Body of pancreas (tissue), 4 donors: ENCODE data around the gene PHTF2. TPM values are rescaled to one million over a fixed set of nuclear protein-coding genes. Genes with fewer than 3 reads are reported as not detected.
A peak's percentile ranks its signal among the peaks of the same experiment; 100 is the strongest.

ENCODE experiments used
- ATAC-seq: fragments of 150-250 bp; one replicate; pipeline ENCODE4 v1.9.1; 2016
- DNase-seq, 4 donors: peaks; one replicate each; pipeline ENCODE4 v3.0.0-alpha.2; 2019
- H3K27ac ChIP-seq, 4 donors: fragments of 200-600 bp; sonication (generic); 1 replicate in 3 of 4; 2 replicates in 1 of 4; pipeline versions ENCODE4 v1.5.1 to v1.6.1; 2016 to 2019; ENCODE audit warnings: mild to moderate bottlenecking in 1 of 4, mixed read lengths in 1 of 4, moderate library complexity in 1 of 4
- H3K27me3 ChIP-seq, 2 donors: fragments of 200-600 bp; sonication (generic); one replicate each; pipeline ENCODE4 v1.6.0; 2016; ENCODE audit warnings: mild to moderate bottlenecking in 1 of 2
- H3K36me3 ChIP-seq, 2 donors: fragments of 200-600 bp; sonication (generic); replicated peaks in 1 of 2; 2 replicates each; pipeline ENCODE4 v1.5.1; 2016; ENCODE audit warnings: low read depth in 2 of 2; ENCODE audit not compliant: insufficient read depth in 1 of 2
- H3K4me1 ChIP-seq: fragments of 200-600 bp; sonication (generic); one replicate; pipeline ENCODE4 v1.6.0; 2016
- H3K4me3 ChIP-seq, 2 donors: fragments of 200-600 bp; sonication (generic); 1 replicate in 1 of 2; 2 replicates in 1 of 2; pipeline ENCODE4 v1.5.1; 2016 to 2019
- H3K9me3 ChIP-seq, 3 donors: fragments of 200-600 bp; sonication (generic); 1 replicate in 2 of 3; 2 replicates in 1 of 3; pipeline ENCODE4 v1.5.1; 2016
- CTCF ChIP-seq, 7 experiments: fragments of 450-650 bp in 4 of 7; fragments of 200-600 bp in 3 of 7; sonication (generic) in 3 of 7; IDR thresholded peaks; one replicate each; pipeline ENCODE4 v1.5.1; 2016 to 2019; ENCODE audit warnings: antibody characterized with exemption in 7 of 7
- POLR2A ChIP-seq, 3 donors: fragments of 450-650 bp; IDR thresholded peaks; one replicate each; pipeline ENCODE4 v1.6.1; 2016; ENCODE audit warnings: antibody characterized with exemption in 3 of 3, mild to moderate bottlenecking in 2 of 3
- WGBS, 2 donors: methylation state at CpG; one replicate each; pipeline ENCODE4 v1.1.5; 2017; 5-methylcytosine and 5-hydroxymethylcytosine counted together
- intact Hi-C: fragments of 100-400 bp; cut with DNase I; formaldehyde crosslinking; loops from one replicate; pipeline ENCODE4 v1.15.1; 2023
- total RNA-seq, 2 donors: library from RNA; depleted of rRNA; stranded (reverse); fragments of >200 nt; gene quantifications; one replicate each; pipeline ENCODE4 v1.1.0, GENCODE V29; 2016

Gene PHTF2
- total RNA-seq, 2 donors from 2014 or later: 7.9 to 9.6 TPM

DNA sequence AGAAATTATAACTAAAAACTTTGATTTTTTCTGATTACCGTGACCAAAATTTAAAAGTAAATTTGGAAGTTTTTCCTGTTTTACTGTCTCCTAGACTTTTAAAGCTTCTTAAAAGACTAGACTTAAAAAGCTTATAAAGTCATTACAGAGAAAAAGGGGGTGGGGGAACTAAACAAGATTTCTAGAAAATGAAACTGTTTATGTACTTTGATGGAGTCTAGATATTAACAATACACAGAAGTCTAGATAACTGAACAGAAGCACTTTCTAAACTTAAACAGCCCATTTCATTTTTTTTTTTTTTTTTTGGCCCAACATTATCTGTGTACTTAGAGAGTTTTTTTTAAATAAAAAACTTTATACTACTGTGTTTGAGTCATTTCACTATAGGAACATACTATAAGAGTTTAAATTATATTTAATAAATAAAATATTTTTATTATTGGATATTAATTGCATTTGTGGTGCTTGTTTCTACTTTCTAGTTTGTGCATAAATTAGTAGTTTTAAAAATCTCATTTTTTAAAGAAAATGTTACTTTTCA is 98.5 kb downstream of the PHTF2 start:
- ATAC-seq: no peak
- no peak for DNase-seq
- intact Hi-C loops: no loop called here
- Histone ChIP-seq H3K36me3 (no peaks in the 10 kb centered on the region), H3K4me1 (peaks cover 6% of the 10 kb centered on the region), H3K4me3 (no peak overlapping the region), H3K27me3 (no peaks in the 10 kb centered on the region), H3K27ac (no peak overlapping the region), H3K9me3 (no peaks in the 10 kb centered on the region)
- TF ChIP-seq CTCF (IDR thresholded peaks at IDR 0.05): no peak
- no peak for TF ChIP-seq POLR2A (IDR thresholded peaks at IDR 0.05)
- WGBS, 2 donors: 88 to 98% methylated on average over 1 of the region's 1 CpG

DNA sequence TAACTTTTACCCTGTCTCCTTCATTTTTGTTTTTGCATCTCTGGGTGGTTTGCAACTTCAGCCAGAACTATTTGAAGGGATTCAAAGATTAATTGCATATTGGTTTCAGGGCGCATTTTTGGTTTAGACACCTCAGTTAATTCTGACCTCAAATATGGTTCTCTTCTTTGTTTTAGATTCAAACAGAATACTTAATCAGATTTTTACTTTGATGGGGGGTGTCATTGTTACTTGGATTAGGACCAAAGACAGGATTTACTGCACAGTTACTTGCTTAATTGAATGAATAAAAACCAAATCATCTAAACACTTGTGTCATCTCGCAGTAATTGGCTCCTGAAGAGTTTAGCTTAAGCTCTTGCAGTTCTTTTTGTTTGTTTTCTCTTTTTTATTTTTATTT is 100.9 kb downstream of the PHTF2 start:
- ATAC-seq (no peak), DNase-seq (no peak)
- no peak for TF ChIP-seq POLR2A (IDR thresholded peaks at IDR 0.05)
- TF ChIP-seq CTCF (IDR thresholded peaks at IDR 0.05): no peak
- Histone ChIP-seq H3K4me3 (no peak overlapping the region), H3K4me1 (no peaks in the 10 kb centered on the region), H3K27me3 (no peaks in the 10 kb centered on the region), H3K9me3 (no peaks in the 10 kb centered on the region), H3K36me3 (no peaks in the 10 kb centered on the region), H3K27ac (no peak overlapping the region)
- intact Hi-C loops: no loop called here
- WGBS, 2 donors: 98 to 99% methylated on average over 2 of the region's 2 CpGs

DNA sequence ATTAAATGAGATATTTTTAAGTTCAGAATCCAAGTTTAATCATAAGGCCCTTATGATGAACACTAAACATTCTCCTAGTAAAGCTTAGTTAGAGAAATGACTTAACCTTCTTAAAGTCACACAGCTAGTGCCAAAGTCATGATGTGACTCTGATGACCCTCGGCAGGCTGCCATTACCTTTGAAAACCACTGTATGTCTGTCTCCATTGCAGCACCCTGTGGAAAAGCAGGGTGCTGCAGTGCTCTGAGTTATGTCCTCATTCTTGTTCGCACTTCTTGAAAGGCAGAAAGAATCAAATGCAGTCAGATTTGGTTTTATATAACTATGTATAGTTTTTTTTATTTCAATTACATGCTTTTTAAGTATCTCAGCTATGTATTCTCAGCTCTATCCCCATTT is 105.0 kb downstream of the PHTF2 start:
- ATAC-seq (no peak), DNase-seq (peak in 1 of 4 donors; percentile 16)
- Histone ChIP-seq H3K36me3 (no peaks in the 10 kb centered on the region), H3K4me3 (no peak overlapping the region), H3K9me3 (no peaks in the 10 kb centered on the region), H3K27ac (no peak overlapping the region), H3K27me3 (no peaks in the 10 kb centered on the region), H3K4me1 (no peaks in the 10 kb centered on the region)
- WGBS, 2 donors: 89 to 95% methylated on average over 2 of the region's 2 CpGs
- TF ChIP-seq CTCF (IDR thresholded peaks at IDR 0.05) (peak in 1 of 7 experiments; percentile 17), POLR2A (IDR thresholded peaks at IDR 0.05) (no peak)
- intact Hi-C loops: no loop called here

- Histone ChIP-seq H3K36me3 (no peaks in the 10 kb centered on the region), H3K4me1 (no peaks in the 10 kb centered on the region), H3K9me3 (no peaks in the 10 kb centered on the region), H3K27me3 (no peaks in the 10 kb centered on the region), H3K27ac (no peak overlapping the region), H3K4me3 (no peak overlapping the region)
- TF ChIP-seq POLR2A (IDR thresholded peaks at IDR 0.05) (no peak), CTCF (IDR thresholded peaks at IDR 0.05) (no peak)
- WGBS, 2 donors: 94 to 98% methylated on average over 2 of the region's 2 CpGs
- intact Hi-C loops: no loop called here
- DNase-seq: no peak
- ATAC-seq: no peak
Observed at GRCh38 chr7:77904252-77904651, 105.7 kb downstream of the PHTF2 start.

GRCh38 chr7:77907281-77907680 is 108.7 kb downstream of the PHTF2 start:
- Histone ChIP-seq H3K36me3 (no peaks in the 10 kb centered on the region), H3K27ac (no peak overlapping the region), H3K9me3 (no peaks in the 10 kb centered on the region), H3K4me3 (no peak overlapping the region), H3K4me1 (no peaks in the 10 kb centered on the region), H3K27me3 (no peaks in the 10 kb centered on the region)
- WGBS, 2 donors: 69 to 71% methylated on average over 2 of the region's 2 CpGs
- intact Hi-C loops: no loop called here
- no peak for DNase-seq
- no peak for TF ChIP-seq POLR2A (IDR thresholded peaks at IDR 0.05)
- TF ChIP-seq CTCF (IDR thresholded peaks at IDR 0.05): no peak
- no peak for ATAC-seq
